Measurements from ENCODE around the gene RASA3. TPM values are rescaled to one million over a fixed set of nuclear protein-coding genes. Genes with fewer than 3 reads are reported as not detected.
"Not testable (repeated sequence)": the region's sequence is repeated elsewhere in the genome, so short reads cannot be mapped to it uniquely, and the experiment has no call there.

The RASA3 gene
- total and polyA plus RNA-seq, 7 donors = 4.2 to 22.4 (median 16.9) TPM

- no peak for DNase-seq
- Histone ChIP-seq H3K9me3 (no peaks in the 10 kb centered on the region), H3K27me3 (no peaks in the 10 kb centered on the region), H3K36me3 (no peaks in the 10 kb centered on the region), H3K4me1 (peaks cover 0 to 34% (median 20%) of the 10 kb centered on the region in 4 donors), H3K27ac (peak overlapping the region; percentile 67 to 81 (median 75)), H3K4me3 (peak overlapping the region in 1 of 4 donors; percentile 27)
- peak in 2 of 4 donors; percentile 20 to 26 for TF ChIP-seq POLR2AphosphoS5 (IDR thresholded peaks at IDR 0.05)
- no peak for TF ChIP-seq CTCF (IDR thresholded peaks at IDR 0.05)
- intact Hi-C loops (cut with DNase I) = no loop called here
- WGBS, 2 donors = 5 to 23% methylated on average over 14 of the region's 14 CpGs
Observed at GRCh38 chr13:114119196-114119595, 13.2 kb downstream of the RASA3 start.

DNA sequence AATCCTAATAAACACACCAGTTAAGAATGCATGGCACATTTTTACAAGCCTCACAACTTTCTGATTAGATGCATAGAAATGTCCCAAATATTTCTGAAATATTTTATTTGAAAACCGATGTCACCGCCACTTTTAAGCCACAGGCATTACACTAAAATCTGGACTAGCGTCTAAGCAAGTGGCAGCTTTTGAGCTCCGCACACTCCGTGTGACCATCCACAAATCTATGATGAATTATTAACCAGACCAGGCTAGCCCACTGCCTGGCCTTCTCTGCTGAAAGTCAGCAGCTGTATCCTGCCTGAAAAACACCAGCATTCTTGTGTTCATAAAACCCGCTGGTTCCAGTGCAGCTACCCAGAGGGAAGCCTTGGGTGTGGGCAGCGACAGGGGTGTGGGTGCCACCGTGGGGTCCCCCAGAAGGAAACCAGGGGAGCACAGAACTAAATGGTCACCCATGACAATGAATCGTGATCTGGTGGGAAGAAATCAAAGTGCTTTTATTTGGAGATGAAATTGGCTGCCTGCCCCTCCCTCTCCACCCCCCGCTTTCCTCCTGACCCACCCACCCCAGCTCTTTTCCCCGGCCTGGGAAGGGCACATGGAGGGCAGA lies 13.8 kb downstream of the RASA3 start:
- Histone ChIP-seq H3K27me3 (no peaks in the 10 kb centered on the region), H3K36me3 (no peaks in the 10 kb centered on the region), H3K4me3 (peak overlapping the region in 1 of 4 donors; percentile 27), H3K9me3 (no peaks in the 10 kb centered on the region), H3K4me1 (peaks cover 0 to 34% (median 20%) of the 10 kb centered on the region in 4 donors), H3K27ac (peak overlapping the region; percentile 67 to 81 (median 75))
- 8 to 42% methylated on average over 11 of the region's 11 CpGs for WGBS, 2 donors
- TF ChIP-seq EP300 (IDR thresholded peaks at IDR 0.05) (no peak), CTCF (IDR thresholded peaks at IDR 0.05) (no peak), POLR2A (IDR thresholded peaks at IDR 0.05) (no peak), POLR2AphosphoS5 (IDR thresholded peaks at IDR 0.05) (no peak)
- peak; percentile 62 for DNase-seq
- intact Hi-C loops (cut with DNase I) = no loop called here

DNA sequence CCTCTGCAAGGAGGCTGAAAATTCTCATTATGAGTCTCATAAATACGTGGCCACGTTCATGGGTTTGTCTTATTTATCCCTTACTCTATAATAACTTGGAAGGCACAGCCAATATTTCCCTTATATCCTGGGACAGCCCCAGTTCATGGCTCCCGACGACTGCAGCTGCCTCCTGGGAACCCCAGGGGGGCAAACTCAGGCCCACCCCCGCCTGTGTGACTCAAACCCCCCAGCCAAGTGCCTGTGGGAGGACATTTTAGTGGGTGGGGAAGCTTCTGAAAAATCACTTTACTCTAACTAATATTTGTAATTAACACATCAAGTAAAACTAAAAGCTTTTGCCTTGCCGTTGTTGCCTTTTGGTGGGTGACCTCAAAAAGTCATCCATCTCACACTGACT lies 14.3 kb downstream of the RASA3 start:
- peak; percentile 48 for DNase-seq
- intact Hi-C loops (cut with DNase I) = no loop called here
- H3K27me3 ChIP-seq = no peaks in the 10 kb centered on the region
- peak overlapping the region; percentile 67 to 81 (median 75) for H3K27ac ChIP-seq
- no peak for TF ChIP-seq POLR2A (IDR thresholded peaks at IDR 0.05)
- no peak for TF ChIP-seq CTCF (IDR thresholded peaks at IDR 0.05)
- TF ChIP-seq EP300 (IDR thresholded peaks at IDR 0.05) = no peak
- TF ChIP-seq POLR2AphosphoS5 (IDR thresholded peaks at IDR 0.05) = no peak
- no peaks in the 10 kb centered on the region for H3K9me3 ChIP-seq
- H3K4me3 ChIP-seq = no peak overlapping the region
- H3K4me1 ChIP-seq = peaks cover 0 to 34% (median 20%) of the 10 kb centered on the region in 4 donors
- H3K36me3 ChIP-seq = no peaks in the 10 kb centered on the region
- WGBS, 2 donors = 46 to 52% methylated on average over 6 of the region's 6 CpGs

- H3K4me3 ChIP-seq; H3K36me3 ChIP-seq; H3K27ac ChIP-seq; H3K9me3 ChIP-seq; H3K27me3 ChIP-seq; intact Hi-C loops (cut with DNase I): not testable (repeated sequence)
- H3K4me1 ChIP-seq = peaks cover 0 to 33% (median 19%) of the 10 kb centered on the region in 4 donors
- DNase-seq = peak; percentile 48
- WGBS, 2 donors = 90 to 92% methylated on average over 20 of the region's 20 CpGs
Observed at GRCh38 chr13:114117341-114117874, 15.0 kb downstream of the RASA3 start.

DNA sequence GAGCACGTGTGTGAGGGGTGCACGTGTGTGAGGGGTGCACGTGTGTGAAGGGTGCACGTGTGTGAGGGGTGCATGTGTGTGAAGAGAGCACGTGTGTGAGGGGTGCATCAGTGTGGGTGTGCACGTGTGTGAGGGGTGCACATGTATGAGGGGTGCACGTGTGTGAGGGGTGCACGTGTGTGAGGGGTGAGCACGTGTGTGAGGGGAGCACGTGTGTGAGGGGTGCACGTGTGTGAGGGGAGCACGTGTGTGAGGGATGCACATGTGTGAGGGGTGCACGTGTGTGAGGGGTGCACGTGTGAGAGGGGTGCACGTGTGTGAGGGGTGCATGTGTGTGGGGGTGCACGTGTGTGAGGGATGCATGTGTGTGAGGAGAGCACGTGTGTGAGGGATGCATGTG lies 15.7 kb downstream of the RASA3 start:
- Histone ChIP-seq H3K27ac (no peak overlapping the region), H3K36me3 (no peaks in the 10 kb centered on the region), H3K27me3 (no peaks in the 10 kb centered on the region), H3K9me3 (no peaks in the 10 kb centered on the region), H3K4me1 (peaks cover 0 to 33% (median 17%) of the 10 kb centered on the region in 4 donors), H3K4me3 (no peak overlapping the region)
- WGBS, 2 donors = 90 to 93% methylated on average over 17 of the region's 17 CpGs
- intact Hi-C loops (cut with DNase I) = no loop called here
- no peak for DNase-seq
- no peak for TF ChIP-seq POLR2A (IDR thresholded peaks at IDR 0.05)

DNA sequence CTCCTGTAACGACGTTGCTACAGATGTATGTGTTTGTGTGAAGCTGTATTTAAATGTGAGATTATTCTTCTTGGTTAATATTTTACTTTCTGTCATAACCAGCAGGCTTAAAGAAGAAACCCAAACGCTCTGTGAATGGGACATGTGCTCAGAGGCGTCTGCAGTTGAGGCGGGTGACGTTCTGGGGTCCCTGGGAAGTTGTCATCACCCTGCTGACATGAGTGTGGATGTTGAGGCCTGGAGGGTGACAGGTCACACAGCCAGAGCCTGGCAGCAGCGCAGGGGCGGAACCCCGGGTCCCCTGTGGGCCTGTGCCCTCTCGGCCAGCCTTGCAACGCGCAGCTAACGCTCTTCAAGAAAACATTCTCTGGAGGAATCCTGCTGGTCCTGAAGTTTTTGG lies 16.6 kb downstream of the RASA3 start:
- WGBS, 2 donors = 54 to 79% methylated on average over 13 of the region's 13 CpGs
- no peak overlapping the region for H3K4me3 ChIP-seq
- H3K4me1 ChIP-seq = peaks cover 0 to 27% (median 14%) of the 10 kb centered on the region in 4 donors
- peak; percentile 48 for DNase-seq
- H3K27ac ChIP-seq = peak overlapping the region in 3 of 4 donors; percentile 25 to 38 (median 28)
- no peaks in the 10 kb centered on the region for H3K36me3 ChIP-seq
- no peaks in the 10 kb centered on the region for H3K9me3 ChIP-seq
- no peaks in the 10 kb centered on the region for H3K27me3 ChIP-seq
- no peak for TF ChIP-seq CTCF (IDR thresholded peaks at IDR 0.05)
- no peak for TF ChIP-seq EP300 (IDR thresholded peaks at IDR 0.05)
- TF ChIP-seq POLR2A (IDR thresholded peaks at IDR 0.05) = no peak
- no peak for TF ChIP-seq POLR2AphosphoS5 (IDR thresholded peaks at IDR 0.05)
- intact Hi-C loops (cut with DNase I) = no loop called here

All from sigmoid colon (tissue), 7 donors.